Measurements from ENCODE around the gene FMNL1. TPM values are rescaled to one million over a fixed set of nuclear protein-coding genes. Genes with fewer than 3 reads are reported as not detected.

FMNL1 gene
- total and polyA plus RNA-seq, 10 of the 15 experiments (the other 5 are each of a cell fraction or from before 2014, with no cell fraction given): 3.3 to 108 (median 19.5) TPM

DNA sequence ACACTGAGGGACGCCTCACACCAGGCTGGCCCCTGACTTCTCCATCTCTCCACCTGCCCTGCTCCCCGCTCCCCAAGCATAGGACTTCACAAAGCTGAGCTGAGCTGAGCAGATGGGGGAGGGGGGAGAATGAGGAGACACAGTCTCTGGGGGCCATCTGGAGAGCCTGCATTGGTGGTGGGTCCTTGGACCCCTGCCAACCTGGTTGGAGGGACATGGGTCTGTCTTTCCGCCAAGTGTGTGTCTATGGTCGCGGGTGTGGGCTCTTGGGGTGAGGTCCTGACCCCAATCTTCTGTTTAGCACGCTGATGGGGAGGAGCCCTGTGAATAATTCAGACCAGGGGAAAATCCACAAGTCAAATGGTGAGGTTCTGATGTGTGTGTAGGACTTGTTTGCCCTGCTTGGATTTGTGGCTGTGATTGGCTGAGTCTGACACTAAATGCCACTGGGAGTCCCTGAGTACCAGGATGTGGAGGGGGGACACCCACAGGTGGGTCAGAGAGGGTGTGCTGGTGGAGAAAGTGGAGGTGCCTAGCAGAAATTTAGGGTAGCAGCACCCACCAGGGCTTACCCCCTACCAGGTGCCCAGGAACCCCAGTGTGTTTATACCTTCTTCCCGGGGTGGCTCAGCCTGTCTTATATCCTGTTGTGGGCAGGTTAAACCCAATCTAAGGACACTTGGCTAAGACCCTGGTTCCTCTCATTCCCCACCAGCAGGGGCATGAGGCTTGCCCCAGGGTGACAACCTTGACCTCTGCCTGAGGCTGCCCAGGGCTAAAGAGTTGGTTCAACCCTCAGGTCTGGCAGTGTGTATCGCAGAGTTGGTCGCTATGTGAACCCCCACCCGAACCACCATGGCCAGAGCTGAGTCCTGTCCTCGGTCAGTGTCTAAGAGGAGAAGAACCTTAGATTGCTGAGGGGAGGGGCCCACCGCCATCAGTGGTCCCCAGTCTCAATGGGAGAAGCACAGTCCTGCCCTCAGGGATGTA is 2.1 kb downstream of the FMNL1 start (continued):
- TF ChIP-seq RB1 (IDR thresholded peaks at IDR 0.05; ENCODE audit: borderline replicate concordance): no peak; the same call in 1 of the 2 replicates
- no peak for TF ChIP-seq TAF1 (IDR thresholded peaks at IDR 0.05; ENCODE audit: borderline replicate concordance, low read depth, low read length)
- TF ChIP-seq MEF2A (IDR thresholded peaks at IDR 0.05; ENCODE audit: insufficient read depth, low read depth, low read length): no peak
- TF ChIP-seq NBN (IDR thresholded peaks at IDR 0.05): peak; percentile 69; the same call in 1 of the 2 replicates
- TF ChIP-seq GABPA (IDR thresholded peaks at IDR 0.05; ENCODE audit: low read depth): no peak
- TF ChIP-seq MTA2 (IDR thresholded peaks at IDR 0.05; ENCODE audit: low read depth): no peak
- TF ChIP-seq RBBP5 (conservative IDR thresholded peaks at IDR 0.05): no peak
- TF ChIP-seq NFYA (IDR thresholded peaks at IDR 0.05; ENCODE audit: borderline replicate concordance, low read depth, low read length): no peak
- TF ChIP-seq, protein P1, sequence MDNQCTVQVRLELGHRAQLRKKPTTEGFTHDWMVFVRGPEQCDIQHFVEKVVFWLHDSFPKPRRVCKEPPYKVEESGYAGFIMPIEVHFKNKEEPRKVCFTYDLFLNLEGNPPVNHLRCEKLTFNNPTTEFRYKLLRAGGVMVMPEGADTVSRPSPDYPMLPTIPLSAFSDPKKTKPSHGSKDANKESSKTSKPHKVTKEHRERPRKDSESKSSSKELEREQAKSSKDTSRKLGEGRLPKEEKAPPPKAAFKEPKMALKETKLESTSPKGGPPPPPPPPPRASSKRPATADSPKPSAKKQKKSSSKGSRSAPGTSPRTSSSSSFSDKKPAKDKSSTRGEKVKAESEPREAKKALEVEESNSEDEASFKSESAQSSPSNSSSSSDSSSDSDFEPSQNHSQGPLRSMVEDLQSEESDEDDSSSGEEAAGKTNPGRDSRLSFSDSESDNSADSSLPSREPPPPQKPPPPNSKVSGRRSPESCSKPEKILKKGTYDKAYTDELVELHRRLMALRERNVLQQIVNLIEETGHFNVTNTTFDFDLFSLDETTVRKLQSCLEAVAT (IDR thresholded peaks at IDR 0.05): peak; percentile 24; the same call in 1 of the 2 replicates
- TF ChIP-seq EZH2 (IDR thresholded peaks at IDR 0.05; ENCODE audit: borderline replicate concordance, control insufficient read depth, low read depth, low read length): no peak
- TF ChIP-seq ZZZ3 (IDR thresholded peaks at IDR 0.05; ENCODE audit: control insufficient read depth, insufficient read length, low read depth): no peak
- TF ChIP-seq RCOR1 (conservative IDR thresholded peaks at IDR 0.05; ENCODE audit: low read depth, low read length): no peak
- TF ChIP-seq CHD2 (IDR thresholded peaks at IDR 0.05; ENCODE audit: borderline replicate concordance, low read depth, low read length): peak; percentile 33; the same call in 1 of the 2 replicates
- TF ChIP-seq SMAD5 (IDR thresholded peaks at IDR 0.05; ENCODE audit: low read depth): no peak; the same call in 1 of the 2 replicates
- TF ChIP-seq EP300 (IDR thresholded peaks at IDR 0.05; ENCODE audit: borderline replicate concordance in 1 of 2, control insufficient read depth in 1 of 2, low read depth in 2 of 2, low read length in 2 of 2): peak; percentile 23 to 26; a peak in 1 of 4 replicates
- TF ChIP-seq, protein P2, sequence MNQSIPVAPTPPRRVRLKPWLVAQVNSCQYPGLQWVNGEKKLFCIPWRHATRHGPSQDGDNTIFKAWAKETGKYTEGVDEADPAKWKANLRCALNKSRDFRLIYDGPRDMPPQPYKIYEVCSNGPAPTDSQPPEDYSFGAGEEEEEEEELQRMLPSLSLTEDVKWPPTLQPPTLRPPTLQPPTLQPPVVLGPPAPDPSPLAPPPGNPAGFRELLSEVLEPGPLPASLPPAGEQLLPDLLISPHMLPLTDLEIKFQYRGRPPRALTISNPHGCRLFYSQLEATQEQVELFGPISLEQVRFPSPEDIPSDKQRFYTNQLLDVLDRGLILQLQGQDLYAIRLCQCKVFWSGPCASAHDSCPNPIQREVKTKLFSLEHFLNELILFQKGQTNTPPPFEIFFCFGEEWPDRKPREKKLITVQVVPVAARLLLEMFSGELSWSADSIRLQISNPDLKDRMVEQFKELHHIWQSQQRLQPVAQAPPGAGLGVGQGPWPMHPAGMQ (IDR thresholded peaks at IDR 0.05; ENCODE audit: borderline replicate concordance): no peak
- TF ChIP-seq RAD21 (IDR thresholded peaks at IDR 0.05; ENCODE audit: insufficient read depth, low read depth, low read length): no peak
- TF ChIP-seq, protein P3, sequence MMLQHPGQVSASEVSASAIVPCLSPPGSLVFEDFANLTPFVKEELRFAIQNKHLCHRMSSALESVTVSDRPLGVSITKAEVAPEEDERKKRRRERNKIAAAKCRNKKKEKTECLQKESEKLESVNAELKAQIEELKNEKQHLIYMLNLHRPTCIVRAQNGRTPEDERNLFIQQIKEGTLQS (IDR thresholded peaks at IDR 0.05; ENCODE audit: borderline replicate concordance, extremely low read depth, low read depth, low read length): no peak
